GM19438 (cell line): Measurements from ENCODE around the gene MANBA.
A peak's percentile ranks its signal among the peaks of the same experiment; 100 is the strongest.
"Not testable (repeated sequence)": the region's sequence is repeated elsewhere in the genome, so short reads cannot be mapped to it uniquely, and the experiment has no call there.

Experiments used
- ATAC-seq: cut with Tn5 transposase; IDR thresholded peaks from one replicate; pipeline ENCODE4 v1.9.1; 2021; ENCODE audit warnings: low read depth; ENCODE audit not compliant: unreplicated experiment

Gene MANBA

GRCh38 chr4:102725229-102725628, 35.5 kb downstream of the MANBA start:
- no peak for ATAC-seq

- ATAC-seq, result no peak
Measured at GRCh38 chr4:102723511-102723910, 37.3 kb downstream of the MANBA start.

- no peak for ATAC-seq
Measured at GRCh38 chr4:102722740-102723139, 38.0 kb downstream of the MANBA start.

- ATAC-seq, result not testable (repeated sequence)
Measured at GRCh38 chr4:102718833-102719575, 41.8 kb downstream of the MANBA start.

- no peak for ATAC-seq
Measured at GRCh38 chr4:102717448-102718092, 43.2 kb downstream of the MANBA start.

GRCh38 chr4:102715057-102715456, 45.7 kb downstream of the MANBA start:
- ATAC-seq, result no peak

GRCh38 chr4:102713774-102714173, 47.0 kb downstream of the MANBA start:
- ATAC-seq, result not testable (repeated sequence)

GRCh38 chr4:102713096-102713495, 47.7 kb downstream of the MANBA start:
- ATAC-seq, result no peak

- no peak for ATAC-seq
Measured at GRCh38 chr4:102710986-102711385, 49.8 kb downstream of the MANBA start.

GRCh38 chr4:102709060-102709459, 51.7 kb downstream of the MANBA start:
- not testable (repeated sequence) for ATAC-seq

GRCh38 chr4:102707150-102707549, 53.6 kb downstream of the MANBA start:
- ATAC-seq, result no peak

- ATAC-seq, result no peak
Measured at GRCh38 chr4:102705391-102705935, 55.3 kb downstream of the MANBA start.

GRCh38 chr4:102696758-102697157, 64.0 kb downstream of the MANBA start:
- no peak for ATAC-seq

GRCh38 chr4:102694791-102695190, 66.0 kb downstream of the MANBA start:
- ATAC-seq, result no peak

- no peak for ATAC-seq
Measured at GRCh38 chr4:102693861-102694260, 66.9 kb downstream of the MANBA start.

GRCh38 chr4:102693262-102693850, 67.4 kb downstream of the MANBA start:
- ATAC-seq, result no peak

- ATAC-seq, result no peak
Measured at GRCh38 chr4:102692474-102692873, 68.3 kb downstream of the MANBA start.

GRCh38 chr4:102687982-102688433, 72.8 kb downstream of the MANBA start:
- ATAC-seq, result peak; percentile 31

- ATAC-seq, result peak; percentile 91
Measured at GRCh38 chr4:102687373-102687981, 73.3 kb downstream of the MANBA start.

- ATAC-seq, result no peak
Measured at GRCh38 chr4:102685768-102686167, 75.0 kb downstream of the MANBA start.

- ATAC-seq, result no peak
Measured at GRCh38 chr4:102684610-102685052, 76.1 kb downstream of the MANBA start.
